HUES6 (cell line): ENCODE measurements around the gene H3-3A.
"Not testable (repeated sequence)": the region's sequence is repeated elsewhere in the genome, so short reads cannot be mapped to it uniquely, and the experiment has no call there.

Experiments
- H3K27ac ChIP-seq: 2 replicates; pipeline ENCODE4 v1.7.0; 2013; ENCODE audit warnings: low read depth, mild to moderate bottlenecking, low read length, inconsistent platforms
- H3K27me3 ChIP-seq: 2 replicates; pipeline ENCODE4 v1.6.1; 2013; ENCODE audit warnings: low read length; ENCODE audit not compliant: control insufficient read depth, insufficient read depth
- H3K36me3 ChIP-seq: 2 replicates; pipeline ENCODE4 v1.6.1; 2013; ENCODE audit warnings: low read length; ENCODE audit not compliant: control insufficient read depth, insufficient read depth
- H3K4me1 ChIP-seq: 2 replicates; pipeline ENCODE4 v1.6.1; 2013; ENCODE audit warnings: low read length; ENCODE audit not compliant: control insufficient read depth, insufficient read depth
- H3K4me3 ChIP-seq: 2 replicates; pipeline ENCODE4 v1.5.1; 2013; ENCODE audit warnings: low read depth, low read length
- H3K9ac ChIP-seq: one replicate; pipeline ENCODE4 v1.6.1; 2013; ENCODE audit warnings: mild to moderate bottlenecking, low read length
- H3K9me3 ChIP-seq: 2 replicates; pipeline ENCODE4 v1.6.1; 2013; ENCODE audit warnings: low read depth, low read length; ENCODE audit not compliant: control insufficient read depth, insufficient read depth

H3-3A gene

GRCh38 chr1:226086776-226087175 is 24.3 kb downstream of the H3-3A start:
- Histone ChIP-seq H3K27me3 (peaks cover 19% of the 10 kb centered on the region), H3K27ac (no peak overlapping the region), H3K9ac (no peak overlapping the region), H3K9me3 (no peaks in the 10 kb centered on the region), H3K4me1 (no peaks in the 10 kb centered on the region), H3K4me3 (no peak overlapping the region), H3K36me3 (no peaks in the 10 kb centered on the region)

DNA sequence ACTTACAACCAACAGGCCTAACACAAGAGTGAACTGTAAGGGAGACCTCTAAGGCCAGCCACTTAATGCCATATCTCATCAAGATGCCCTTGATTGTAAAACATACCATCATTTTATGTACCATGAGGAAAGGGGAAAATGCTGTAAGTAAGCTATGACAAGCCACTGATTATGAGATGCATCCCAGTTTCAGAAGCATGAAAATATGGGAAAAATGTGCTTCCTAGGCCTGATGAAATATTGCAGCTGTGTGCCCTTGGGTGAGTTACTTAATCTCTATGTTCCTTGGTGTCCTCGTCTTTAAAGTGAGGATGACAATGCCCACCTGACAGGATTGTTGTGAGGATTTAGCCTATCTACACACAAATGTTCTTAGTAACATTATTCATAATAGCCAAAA is 28.9 kb downstream of the H3-3A start:
- Histone ChIP-seq H3K9ac (no peak overlapping the region), H3K9me3 (no peaks in the 10 kb centered on the region), H3K4me3 (no peak overlapping the region), H3K27ac (no peak overlapping the region), H3K4me1 (no peaks in the 10 kb centered on the region), H3K27me3 (no peaks in the 10 kb centered on the region), H3K36me3 (no peaks in the 10 kb centered on the region)

GRCh38 chr1:226092048-226092820 is 29.7 kb downstream of the H3-3A start:
- not testable (repeated sequence) for H3K4me1 ChIP-seq, H3K9me3 ChIP-seq, H3K36me3 ChIP-seq, H3K9ac ChIP-seq, H3K4me3 ChIP-seq, H3K27ac ChIP-seq, H3K27me3 ChIP-seq

DNA sequence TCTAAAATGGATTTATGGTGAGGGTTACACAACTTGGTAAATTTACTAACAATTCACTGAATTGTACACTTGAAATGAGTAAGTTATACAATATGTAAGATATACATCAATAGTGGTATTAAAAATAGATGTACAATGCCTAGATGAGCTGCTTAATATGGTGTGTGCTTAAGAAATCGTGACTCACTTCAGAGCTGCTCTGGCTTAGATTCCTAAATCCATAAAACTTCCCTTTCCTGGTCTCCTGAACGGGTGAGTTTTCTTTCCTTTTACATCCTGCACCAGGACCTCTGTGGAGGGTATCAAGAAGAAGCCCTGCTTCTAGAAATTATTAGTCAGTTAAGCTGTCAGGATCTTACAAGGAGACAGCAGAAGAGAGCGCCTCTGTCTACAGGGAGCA is 30.4 kb downstream of the H3-3A start:
- Histone ChIP-seq H3K9me3 (no peaks in the 10 kb centered on the region), H3K4me1 (peaks cover 6% of the 10 kb centered on the region; the same call in 1 of the 2 replicates), H3K27me3 (no peaks in the 10 kb centered on the region), H3K4me3 (no peak overlapping the region), H3K9ac (no peak overlapping the region), H3K27ac (no peak overlapping the region), H3K36me3 (no peaks in the 10 kb centered on the region)

- Histone ChIP-seq H3K9ac (no peak overlapping the region), H3K9me3 (no peaks in the 10 kb centered on the region), H3K27ac (no peak overlapping the region), H3K4me3 (no peak overlapping the region), H3K36me3 (no peaks in the 10 kb centered on the region), H3K4me1 (peaks cover 10% of the 10 kb centered on the region; the same call in 1 of the 2 replicates), H3K27me3 (peaks cover under 1% of the 10 kb centered on the region; the same call in 1 of the 2 replicates)
Observed at GRCh38 chr1:226093621-226094020, 31.1 kb downstream of the H3-3A start.

DNA sequence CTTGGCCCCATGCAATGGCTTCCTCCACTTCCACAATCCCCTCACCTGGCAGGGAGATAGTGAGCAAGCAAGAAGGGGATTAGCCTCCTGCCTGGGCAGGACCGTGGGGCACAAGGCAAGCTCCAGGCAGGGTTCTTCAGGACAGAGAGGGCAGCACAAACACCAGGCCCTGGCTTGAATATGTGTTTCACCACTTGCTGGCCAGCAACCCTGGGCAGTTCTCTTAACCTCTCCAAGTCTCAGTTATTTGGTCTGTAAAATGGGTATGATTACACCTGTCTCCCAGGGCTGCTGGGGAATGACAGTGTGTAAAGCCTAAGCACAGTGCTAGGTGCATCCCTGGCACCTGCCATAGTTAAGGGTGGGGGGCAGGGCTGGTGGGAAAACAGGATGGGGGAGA is 31.9 kb downstream of the H3-3A start:
- no peak overlapping the region for H3K4me3 ChIP-seq
- no peaks in the 10 kb centered on the region for H3K36me3 ChIP-seq
- H3K4me1 ChIP-seq = peaks cover 10% of the 10 kb centered on the region; the same call in 1 of the 2 replicates
- H3K27me3 ChIP-seq = peaks cover 9% of the 10 kb centered on the region
- H3K9me3 ChIP-seq = no peaks in the 10 kb centered on the region
- no peak overlapping the region for H3K9ac ChIP-seq
- no peak overlapping the region for H3K27ac ChIP-seq

- Histone ChIP-seq H3K36me3 (no peaks in the 10 kb centered on the region), H3K4me3 (no peak overlapping the region), H3K27me3 (peaks cover 17% of the 10 kb centered on the region), H3K9me3 (no peaks in the 10 kb centered on the region), H3K27ac (no peak overlapping the region), H3K9ac (no peak overlapping the region), H3K4me1 (peaks cover 10% of the 10 kb centered on the region; the same call in 1 of the 2 replicates)
Observed at GRCh38 chr1:226095286-226095685, 32.8 kb downstream of the H3-3A start.

- H3K4me3 ChIP-seq = no peak overlapping the region
- H3K9ac ChIP-seq = no peak overlapping the region
- no peak overlapping the region for H3K27ac ChIP-seq
- H3K27me3 ChIP-seq = peaks cover 22% of the 10 kb centered on the region
- H3K9me3 ChIP-seq = no peaks in the 10 kb centered on the region
- H3K36me3 ChIP-seq = no peaks in the 10 kb centered on the region
- H3K4me1 ChIP-seq = peaks cover 10% of the 10 kb centered on the region; the same call in 1 of the 2 replicates
Observed at GRCh38 chr1:226097866-226098625, 35.5 kb downstream of the H3-3A start.

GRCh38 chr1:226098870-226099835 is 36.6 kb downstream of the H3-3A start:
- no peak overlapping the region for H3K4me3 ChIP-seq
- peaks cover 10% of the 10 kb centered on the region; the same call in 1 of the 2 replicates for H3K4me1 ChIP-seq
- no peak overlapping the region for H3K9ac ChIP-seq
- H3K27me3 ChIP-seq = peaks cover 22% of the 10 kb centered on the region
- H3K36me3 ChIP-seq = no peaks in the 10 kb centered on the region
- no peaks in the 10 kb centered on the region for H3K9me3 ChIP-seq
- H3K27ac ChIP-seq = no peak overlapping the region

DNA sequence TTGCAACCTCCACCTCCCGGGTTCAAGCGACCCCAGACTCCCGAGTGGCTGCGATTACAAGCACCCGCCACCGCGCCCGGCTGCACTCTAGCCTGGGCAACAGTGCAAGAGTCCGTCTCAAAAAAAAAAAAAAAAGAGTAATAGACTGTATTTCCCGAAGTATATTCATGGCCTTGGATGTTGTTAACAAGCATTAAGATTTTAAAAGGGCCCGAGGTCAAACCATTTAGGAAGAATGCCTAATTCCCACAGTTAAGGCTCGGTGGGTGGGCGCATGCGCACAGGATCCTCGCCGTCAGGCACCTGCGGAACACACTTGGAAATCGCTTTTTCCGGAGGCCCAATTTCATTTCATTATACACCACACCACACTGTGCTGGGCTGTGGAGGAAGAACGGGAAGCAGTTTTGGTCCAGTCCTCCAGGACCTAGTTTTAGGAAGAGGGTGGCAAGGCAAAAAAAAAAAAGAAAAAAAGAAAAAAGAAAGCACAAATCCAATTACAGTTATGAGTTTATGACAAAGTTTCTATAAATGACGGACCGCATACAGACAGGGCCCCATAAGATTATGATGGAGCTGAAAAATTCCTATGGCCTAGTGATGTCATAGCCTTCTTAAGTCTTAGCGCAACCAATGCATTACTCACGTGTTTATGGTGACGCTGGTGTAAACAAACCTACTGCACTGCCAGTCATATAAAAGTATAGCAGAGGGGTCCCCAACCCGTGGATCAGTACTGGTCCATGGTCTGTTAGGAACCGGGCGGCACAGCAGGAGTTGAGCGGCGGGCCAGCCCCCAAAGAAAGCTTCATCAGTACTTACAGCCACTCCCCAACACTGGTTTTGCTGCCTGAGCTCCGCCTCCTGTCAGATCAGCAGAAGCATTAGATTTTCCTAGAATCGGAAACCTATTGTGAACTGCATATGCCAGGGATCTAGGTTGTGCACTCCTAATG is 38.2 kb downstream of the H3-3A start:
- Histone ChIP-seq H3K4me1 (peaks cover 18% of the 10 kb centered on the region; the same call in 1 of the 2 replicates), H3K9ac (no peak overlapping the region), H3K27me3 (peaks cover 22% of the 10 kb centered on the region), H3K4me3 (peak overlapping the region; percentile 62), H3K9me3 (no peaks in the 10 kb centered on the region), H3K27ac (no peak overlapping the region), H3K36me3 (no peaks in the 10 kb centered on the region)
